SHP77 (cell line): Measurements from ENCODE around the gene CABP5.
"Not testable (repeated sequence)": the region's sequence is repeated elsewhere in the genome, so short reads cannot be mapped to it uniquely, and the experiment has no call there.

ENCODE experiments used
- DNase-seq, 2 experiments: peaks; one replicate each; lab custom pipeline; 2025; lab: John Stamatoyannopoulos, UW

CABP5 gene

GRCh38 chr19:48043675-48044258 is at the start of gene CABP5:
Gene CABP5 (minus strand): TSS chr19:48044079. CDS start chr19:48043922, 157 bp downstream.
- no peak for DNase-seq

GRCh38 chr19:48091111-48091718 is 47.3 kb upstream of the CABP5 start:
- DNase-seq = not testable (repeated sequence)

DNA sequence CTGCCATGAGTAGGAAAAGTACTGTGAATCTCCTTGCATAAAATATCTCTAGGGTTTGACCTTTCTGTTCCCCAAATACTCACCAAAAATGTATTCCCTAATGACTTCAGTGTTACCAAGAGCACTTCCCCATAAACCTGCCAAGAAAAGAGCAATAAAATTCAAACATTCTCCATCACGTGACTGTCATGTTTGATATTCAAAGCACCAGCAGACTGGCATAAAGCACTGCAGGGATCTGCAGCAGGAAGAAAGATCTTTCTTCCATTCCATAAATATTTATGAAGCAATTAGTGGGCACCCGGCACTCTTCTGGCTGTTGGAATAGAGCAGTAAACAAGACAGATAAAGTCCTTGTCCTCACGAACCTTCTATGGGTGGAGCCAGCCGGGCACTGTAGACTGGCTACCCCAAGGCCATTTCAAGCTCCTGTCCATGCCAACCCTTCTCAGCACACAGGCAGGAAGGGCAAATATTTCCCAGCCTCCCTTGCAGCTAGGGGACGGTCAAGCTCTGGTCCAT is 46.5 kb upstream of the CABP5 start:
- DNase-seq = no peak

GRCh38 chr19:48088991-48089390 is 45.1 kb upstream of the CABP5 start:
- DNase-seq = not testable (repeated sequence)

- DNase-seq = no peak
These were observed 42.3 kb upstream of the CABP5 start for GRCh38 chr19:48085904-48086864.

DNA sequence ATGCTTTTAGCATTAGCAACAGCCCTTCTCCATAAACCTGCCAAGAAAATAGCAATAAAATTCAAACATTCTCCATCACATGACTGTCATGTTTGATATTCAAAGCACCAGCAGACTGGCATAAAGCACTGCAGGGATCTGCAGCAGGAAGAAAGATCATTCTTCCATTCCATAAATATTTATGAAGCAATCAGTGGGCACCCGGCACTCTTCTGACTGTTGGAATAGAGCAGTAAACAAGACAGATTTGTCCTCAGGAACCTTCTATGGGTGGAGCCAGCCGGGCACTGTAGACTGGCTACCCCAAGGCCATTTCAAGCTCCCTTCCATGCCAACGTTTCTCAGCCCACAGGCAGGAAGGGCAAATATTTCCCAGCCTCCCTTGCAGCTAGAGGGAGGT is 41.2 kb upstream of the CABP5 start:
- no peak for DNase-seq

GRCh38 chr19:48081106-48081505 is 37.2 kb upstream of the CABP5 start:
- DNase-seq = no peak

GRCh38 chr19:48070177-48070769 is 26.4 kb upstream of the CABP5 start:
- not testable (repeated sequence) for DNase-seq

- DNase-seq = no peak
These were observed 25.6 kb upstream of the CABP5 start for GRCh38 chr19:48069435-48069834.

- no peak for DNase-seq
These were observed 20.6 kb upstream of the CABP5 start for GRCh38 chr19:48064509-48064908.

DNA sequence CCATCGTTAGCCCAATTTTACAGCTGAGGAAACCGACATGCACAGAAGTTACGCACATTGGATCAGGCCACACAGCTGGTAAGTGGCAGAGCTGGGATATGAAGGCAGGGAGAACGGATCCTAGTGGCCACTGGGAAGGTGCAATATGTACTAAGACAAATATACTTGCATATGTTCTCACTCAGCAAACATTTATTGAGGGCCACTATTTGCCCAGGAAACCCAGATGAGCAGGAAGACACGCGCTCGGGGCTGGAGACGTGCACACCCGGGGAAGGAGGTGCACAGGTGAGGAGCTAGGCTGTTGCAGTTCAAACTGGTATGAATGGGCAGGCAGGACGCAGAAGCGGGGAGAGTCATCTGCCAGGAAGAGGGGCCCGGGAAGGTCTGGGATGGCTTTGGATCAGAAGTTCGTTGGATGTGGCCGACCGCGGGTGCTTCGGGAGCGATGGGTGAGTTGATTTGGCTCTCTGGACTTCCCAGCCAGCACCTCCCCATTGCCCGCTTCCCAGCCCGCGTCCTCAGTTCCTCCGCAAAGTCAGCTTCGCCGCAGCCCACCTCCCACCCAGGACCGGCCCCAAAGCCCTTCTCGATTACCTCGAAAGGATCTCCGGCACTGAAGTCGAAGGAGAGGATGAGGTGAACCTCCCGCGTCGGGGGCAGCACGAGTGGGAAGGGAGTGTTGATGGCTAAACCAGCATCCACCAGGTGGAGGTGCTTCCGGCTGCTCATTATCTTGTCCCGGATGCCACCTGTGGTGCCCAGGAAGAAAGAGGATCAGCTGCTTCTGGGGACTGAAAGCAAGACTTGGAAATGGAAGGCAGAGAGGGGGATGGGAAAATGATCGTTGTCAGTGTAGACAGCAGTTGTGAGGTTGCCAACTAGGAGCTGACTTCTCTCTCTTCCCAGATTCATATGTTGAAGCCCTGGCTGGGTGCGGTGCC is 17.8 kb upstream of the CABP5 start:
- DNase-seq = no peak

DNA sequence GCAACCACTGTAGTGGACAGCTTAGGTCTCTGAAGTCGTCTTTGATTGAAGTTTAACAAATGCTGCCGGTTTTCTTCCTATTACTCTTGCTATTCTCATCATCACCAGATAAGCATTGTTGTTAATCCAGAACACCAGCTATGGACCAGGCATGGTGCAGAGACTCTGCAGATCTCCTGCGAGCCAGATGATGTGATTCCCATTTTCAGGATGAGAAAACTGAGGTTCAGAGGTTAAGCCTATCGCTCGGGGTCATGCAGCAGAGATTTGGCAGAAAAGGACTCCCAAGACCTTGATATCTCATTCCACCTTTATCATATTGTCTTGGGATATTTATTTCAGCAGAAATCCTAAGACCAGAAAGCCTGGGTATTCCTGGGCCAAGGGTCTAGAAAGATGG is 16.5 kb upstream of the CABP5 start:
- no peak for DNase-seq

DNA sequence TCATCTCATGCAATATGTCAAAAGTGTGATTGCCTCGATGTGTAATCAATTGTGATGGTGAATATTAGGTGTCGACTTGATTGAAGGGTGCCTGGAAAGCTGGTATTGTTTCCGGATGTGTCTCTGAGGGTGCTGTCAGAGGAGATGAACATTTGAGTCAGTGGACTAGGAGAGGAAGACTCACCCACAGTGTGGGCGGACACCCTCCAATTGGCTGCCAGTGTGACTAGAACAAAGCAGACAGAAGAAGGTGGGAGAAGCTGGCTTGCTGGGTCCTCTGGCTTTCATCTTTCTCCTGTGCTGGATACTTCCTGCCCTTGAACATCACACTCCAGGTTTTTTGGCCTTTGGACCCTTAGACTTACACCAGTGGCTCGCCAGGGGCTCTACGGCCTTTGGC is 15.5 kb upstream of the CABP5 start:
- no peak for DNase-seq

DNA sequence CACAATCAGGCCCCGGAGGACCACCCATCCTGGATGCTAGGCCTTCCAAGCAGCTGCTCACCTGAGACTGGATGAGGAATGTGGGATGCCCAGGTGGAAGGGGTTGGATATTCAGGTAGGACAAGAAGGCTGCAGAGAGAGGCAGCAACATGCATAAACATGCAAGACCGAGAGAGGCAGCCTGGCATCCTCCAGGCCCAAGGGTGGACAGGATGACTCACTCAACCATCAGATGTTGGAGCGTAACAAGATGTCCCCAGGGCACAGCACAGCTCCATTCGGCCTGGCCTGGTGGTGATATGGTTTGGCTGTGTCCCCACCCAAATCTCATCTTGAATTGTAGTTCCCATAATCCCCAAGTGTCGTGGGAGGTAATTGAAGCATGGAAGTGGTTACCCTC is 10.0 kb upstream of the CABP5 start:
- no peak for DNase-seq

GRCh38 chr19:48053076-48053475 is 9.2 kb upstream of the CABP5 start:
- no peak for DNase-seq

GRCh38 chr19:48051335-48052033 is 7.6 kb upstream of the CABP5 start:
- DNase-seq = no peak

- no peak for DNase-seq
These were observed 682 bp upstream of the CABP5 start for GRCh38 chr19:48044561-48044960.

GRCh38 chr19:48041877-48042580 is 1.9 kb downstream of the CABP5 start:
- no peak for DNase-seq

GRCh38 chr19:48036765-48037164 is 7.1 kb downstream of the CABP5 start:
- no peak for DNase-seq

DNA sequence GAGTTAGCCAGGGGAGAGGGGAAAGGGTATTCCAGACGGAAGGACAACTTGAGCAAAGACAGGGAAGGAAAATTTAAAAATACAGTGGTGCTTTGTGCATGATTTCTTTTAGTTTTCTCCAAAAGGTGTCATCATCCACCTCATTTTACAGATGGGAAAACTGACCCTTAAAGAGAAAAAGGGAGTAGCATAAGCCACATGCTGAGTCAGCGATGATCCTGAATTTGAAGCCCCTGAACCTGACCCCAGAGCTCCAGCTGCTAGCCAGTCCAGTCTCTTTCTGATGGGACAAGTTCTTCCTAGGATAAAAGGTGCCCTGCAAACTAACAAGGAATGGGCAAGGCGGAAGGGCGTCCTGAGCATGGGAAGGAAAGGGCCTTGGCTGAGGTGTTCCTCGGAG is 10.3 kb downstream of the CABP5 start:
- no peak for DNase-seq
